GM12874 (cell line): ENCODE measurements around the gene SPDEF.

ENCODE experiments used
- CTCF ChIP-seq: IDR thresholded peaks from 2 replicates; pipeline ENCODE4 v1.5.1; 2011; ENCODE audit warnings: low read depth, mild to moderate bottlenecking, control low read depth, low read length, moderate library complexity; ENCODE audit not compliant: insufficient read depth

SPDEF gene

GRCh38 chr6:34549026-34549803 is 6.9 kb downstream of the SPDEF start:
- TF ChIP-seq CTCF = no peak

GRCh38 chr6:34547701-34548644 is 8.2 kb downstream of the SPDEF start:
- no peak for TF ChIP-seq CTCF

DNA sequence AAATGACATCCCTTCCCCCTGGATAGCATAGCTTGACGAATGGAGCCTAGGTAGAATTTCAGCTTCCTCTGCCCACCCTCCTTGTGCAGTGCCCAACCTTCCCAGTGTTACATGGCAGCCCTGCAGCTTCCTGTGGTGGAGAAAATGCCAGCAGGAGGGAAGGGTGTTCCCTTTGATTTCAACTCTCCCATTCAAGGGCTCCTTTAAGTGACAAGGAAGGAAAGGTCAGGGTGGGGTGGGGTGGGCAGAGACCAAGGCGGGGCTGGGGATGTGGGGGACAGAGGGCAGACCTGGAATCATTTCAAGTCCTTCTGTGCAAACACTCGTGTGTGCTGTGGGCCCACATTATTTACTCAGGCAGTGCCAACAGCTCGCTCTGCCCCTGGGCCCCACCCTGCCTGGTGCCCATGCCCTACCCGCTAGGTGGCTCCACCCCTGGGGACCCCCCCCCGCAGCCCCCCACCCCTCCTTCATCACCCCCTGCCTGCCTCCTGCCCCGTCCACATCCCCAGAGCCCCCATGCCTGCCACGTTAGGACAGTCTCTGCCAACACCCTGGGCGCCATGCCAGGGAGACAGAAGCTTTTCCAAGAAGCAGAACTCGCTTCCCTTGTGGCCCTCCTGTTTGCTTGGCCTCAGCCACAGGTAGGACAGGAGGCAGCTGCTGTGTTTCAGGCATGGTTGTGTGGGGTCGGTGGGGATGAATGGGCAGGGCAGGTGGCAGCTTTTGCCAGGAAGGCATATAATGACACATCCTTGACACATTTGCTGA is 9.4 kb downstream of the SPDEF start:
- TF ChIP-seq CTCF = no peak

GRCh38 chr6:34544776-34545471 is 11.2 kb downstream of the SPDEF start:
- no peak for TF ChIP-seq CTCF

- no peak for TF ChIP-seq CTCF
Observed at GRCh38 chr6:34544052-34544604, 12.0 kb downstream of the SPDEF start.

DNA sequence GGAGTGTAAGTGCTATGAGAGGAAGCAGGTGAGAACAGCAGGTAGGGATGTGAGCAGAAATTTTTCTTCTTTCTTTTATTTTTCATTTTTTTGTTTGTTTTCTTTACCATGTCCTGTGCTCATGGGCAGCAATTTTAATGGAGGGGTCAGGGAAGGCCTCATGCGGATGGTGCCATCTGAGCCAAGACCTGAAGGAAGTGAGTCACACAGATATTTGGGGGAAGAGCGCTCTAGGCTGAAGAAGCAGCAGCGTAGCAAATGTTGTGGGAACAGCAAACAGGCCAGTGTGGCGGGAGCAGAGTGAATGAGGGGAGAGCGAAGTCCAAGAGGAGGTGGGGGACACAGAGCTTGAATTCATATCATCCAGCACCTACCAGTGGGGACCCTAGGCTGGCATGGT is 12.7 kb downstream of the SPDEF start:
- no peak for TF ChIP-seq CTCF
